ENCODE measurements around the gene CNOT6.

- TF ChIP-seq CTCF (IDR thresholded peaks at IDR 0.05 in 2 of 3, conservative IDR thresholded peaks at IDR 0.05 in 1 of 3; ENCODE audit: control insufficient read depth in 2 of 3, extremely low read depth in 1 of 3, insufficient read depth in 1 of 3, low read depth in 3 of 3, low read length in 3 of 3) = no peak
- TF ChIP-seq HDAC2 (IDR thresholded peaks at IDR 0.05) = no peak
- no peak for TF ChIP-seq POLR2A (IDR thresholded peaks at IDR 0.05; ENCODE audit: low read depth, low read length)
- no peak for TF ChIP-seq CEBPZ (IDR thresholded peaks at IDR 0.05; ENCODE audit: low read depth, low read length)
- TF ChIP-seq FOS (IDR thresholded peaks at IDR 0.05; ENCODE audit: borderline replicate concordance, extremely low read depth, insufficient read length) = no peak
- no peak for TF ChIP-seq RAD21 (IDR thresholded peaks at IDR 0.05; ENCODE audit: insufficient read depth, low read depth, low read length)
- no peak for TF ChIP-seq SRF (IDR thresholded peaks at IDR 0.05; ENCODE audit: low read depth in 2 of 2, low read length in 2 of 2)
- TF ChIP-seq CBFB (IDR thresholded peaks at IDR 0.05; ENCODE audit: low read depth) = no peak
- no peak for TF ChIP-seq USF2 (IDR thresholded peaks at IDR 0.05; ENCODE audit: borderline replicate concordance, low read depth, low read length)
Observed at GRCh38 chr5:180598797-180599589, 104.8 kb downstream of the CNOT6 start.

Data from GM12878 (cell line).